D341Med (cell line): Measurements from ENCODE around the gene C1orf21.

Experiments
- DNase-seq: peaks from one replicate; pipeline ENCODE4 v3.0.0; 2012; ENCODE audit warnings: low spot score

The C1orf21 gene

DNA sequence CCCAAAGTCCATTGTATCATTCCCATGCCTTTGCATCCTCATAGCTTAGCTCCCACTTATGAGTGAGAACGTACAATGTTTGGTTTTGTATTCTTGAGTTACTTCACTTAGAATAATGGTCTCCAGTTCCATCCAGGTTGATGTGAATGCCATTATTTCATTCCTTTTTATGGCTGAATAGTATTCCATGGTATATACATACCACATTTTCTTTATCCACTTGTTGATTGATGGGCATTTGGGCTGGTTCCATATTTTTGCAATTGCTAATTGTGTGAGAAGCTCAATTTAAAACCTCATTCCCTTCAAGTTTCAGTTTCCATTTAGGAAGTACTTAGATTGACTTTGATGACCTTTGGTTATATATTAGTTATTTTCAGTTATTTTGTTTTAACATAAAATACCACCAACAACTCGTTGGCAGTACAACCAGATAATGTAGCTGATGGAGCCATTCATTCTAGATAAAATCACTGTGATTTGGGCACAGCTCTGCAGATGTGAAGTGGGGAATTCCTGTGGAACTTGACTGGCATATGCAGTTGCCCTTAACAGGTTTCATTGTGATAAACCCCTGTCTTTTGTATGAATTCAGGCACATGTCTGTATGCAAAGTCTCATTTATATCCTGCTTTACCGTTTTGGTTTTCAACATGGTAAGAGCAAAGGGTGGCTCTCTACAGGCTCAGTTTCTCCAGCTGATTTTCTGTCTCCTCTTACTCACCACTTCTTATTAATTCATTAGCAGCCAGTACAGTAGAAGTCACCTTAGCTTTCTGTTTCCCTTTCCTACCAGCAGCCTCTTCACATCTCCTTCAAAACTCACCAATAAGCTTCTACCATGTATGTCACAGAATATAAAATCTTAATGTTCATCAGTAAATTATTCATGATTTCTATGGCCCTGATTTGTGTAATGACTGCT, 170.9 kb downstream of the C1orf21 start:
- DNase-seq, result no peak

DNA sequence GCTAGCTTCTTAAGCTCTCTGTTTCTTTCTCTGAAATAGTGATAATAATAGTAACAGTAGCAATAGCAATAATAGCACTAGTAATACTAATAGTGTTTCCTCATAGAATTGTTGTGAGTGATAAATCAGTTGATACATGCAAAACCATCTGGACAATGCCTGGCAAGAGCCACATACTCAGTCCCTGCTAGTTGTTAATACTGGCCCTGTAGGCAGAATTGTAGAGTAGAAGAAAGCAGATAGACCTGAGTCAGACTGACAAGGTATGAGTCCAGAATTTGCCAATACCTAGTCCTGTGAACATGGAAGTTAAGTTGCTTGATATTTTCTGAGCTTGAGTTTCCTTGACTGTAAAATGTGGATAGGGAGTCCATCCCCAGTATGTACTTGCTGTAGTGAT, 171.9 kb downstream of the C1orf21 start:
- DNase-seq, result no peak

DNA sequence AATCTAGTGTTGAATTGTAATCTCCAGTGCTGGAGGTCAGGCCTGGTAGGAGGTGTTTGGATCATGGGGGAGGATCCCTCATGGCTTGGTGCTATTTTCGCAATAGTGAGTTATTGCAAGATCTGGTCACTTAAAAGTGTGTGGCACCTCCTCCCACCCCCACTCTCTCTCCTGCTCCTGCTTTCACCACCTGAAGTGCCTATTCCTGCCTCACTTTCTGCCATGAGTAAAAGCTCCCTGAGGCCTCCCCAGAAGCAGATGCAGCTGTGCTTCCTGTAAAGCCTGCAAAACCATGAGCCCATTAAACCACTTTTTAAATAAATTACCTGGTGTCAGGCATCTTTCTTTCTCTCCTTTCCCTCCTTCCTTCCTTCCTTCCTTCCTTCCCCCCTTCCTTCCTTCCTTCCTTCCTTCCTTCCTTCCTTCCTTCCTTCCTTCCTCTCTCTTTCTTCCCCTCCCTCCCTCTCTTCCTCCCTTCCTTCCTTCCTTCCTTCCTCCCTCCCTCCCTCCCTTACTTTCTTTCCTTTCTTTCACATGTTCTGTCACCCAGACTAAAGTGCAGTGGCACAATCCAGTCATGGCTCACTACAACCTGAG, 172.4 kb downstream of the C1orf21 start:
- no peak for DNase-seq

DNA sequence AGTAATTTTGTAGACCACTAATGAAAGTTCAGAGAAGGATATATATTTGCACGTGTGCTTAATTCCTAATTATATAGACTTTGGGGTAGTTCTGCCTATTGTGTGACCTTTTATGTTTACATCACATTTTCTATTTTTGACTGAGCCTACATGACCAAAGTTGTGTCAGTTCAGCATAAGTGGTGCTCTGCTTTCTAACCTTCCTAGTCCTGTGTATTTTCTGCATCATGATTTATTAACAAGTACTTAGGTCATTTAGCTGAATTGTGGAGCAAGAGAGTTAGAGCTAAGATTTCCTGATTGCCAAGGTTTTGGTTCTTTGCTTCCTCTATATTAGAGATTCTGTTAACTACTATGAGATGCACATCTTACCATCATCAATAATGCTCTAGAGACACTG, 176.0 kb downstream of the C1orf21 start:
- DNase-seq, result no peak

DNA sequence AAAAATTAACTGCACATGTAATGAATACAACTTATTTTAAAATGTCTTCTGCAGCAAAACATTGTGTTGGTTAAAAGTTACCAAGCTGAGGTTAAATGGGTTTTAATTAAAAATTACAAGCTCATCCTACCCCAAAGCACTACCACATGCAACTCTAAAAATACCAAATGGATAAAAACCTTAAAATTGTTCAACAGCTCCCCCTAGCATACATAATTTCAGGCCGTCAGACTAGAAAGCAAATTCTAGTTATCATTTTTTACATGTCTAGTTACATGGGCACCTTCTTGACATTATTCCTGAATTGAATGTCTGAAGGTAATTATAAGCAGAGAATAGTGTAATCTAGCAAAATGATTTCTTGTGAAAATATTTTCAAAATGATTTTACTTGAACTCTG, 176.5 kb downstream of the C1orf21 start:
- DNase-seq, result no peak

DNA sequence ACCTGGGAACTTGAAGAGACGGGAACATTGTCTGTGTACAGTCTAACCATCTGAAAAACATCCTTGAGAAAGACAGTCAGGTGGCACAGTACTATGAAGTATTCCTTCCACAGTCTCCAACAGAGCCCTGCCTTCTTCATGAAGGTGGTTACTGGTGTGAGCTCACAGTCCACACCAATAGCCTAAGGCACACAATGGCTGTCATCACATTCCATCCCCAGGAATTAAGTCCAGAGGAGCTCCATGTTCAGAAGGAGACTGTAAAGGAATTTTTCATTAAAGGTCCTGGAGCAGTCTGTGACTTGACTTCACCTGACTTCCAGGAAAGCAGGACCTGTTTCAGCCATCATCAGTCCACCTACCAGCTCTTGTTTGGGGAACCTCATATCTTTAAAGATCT, 180.2 kb downstream of the C1orf21 start:
- DNase-seq, result no peak

DNA sequence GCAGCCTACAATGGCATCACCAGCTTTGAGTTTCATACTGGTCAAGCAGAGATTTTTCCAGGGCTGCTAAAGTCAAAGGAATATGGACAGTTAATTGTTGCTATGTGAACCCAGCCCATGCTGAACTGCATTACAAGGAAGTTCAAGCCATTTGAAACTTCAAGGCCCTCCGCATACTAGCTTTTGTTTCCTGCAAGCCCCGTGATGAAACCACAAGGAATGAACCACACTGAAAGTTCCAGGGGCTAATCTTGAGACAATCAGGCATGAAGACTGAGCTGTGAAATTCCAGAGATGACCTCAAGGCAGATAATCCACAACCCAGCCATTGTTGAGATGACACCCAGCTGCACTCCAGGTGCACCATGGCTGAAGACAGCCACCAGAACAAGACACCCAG, 180.8 kb downstream of the C1orf21 start:
- DNase-seq, result no peak

DNA sequence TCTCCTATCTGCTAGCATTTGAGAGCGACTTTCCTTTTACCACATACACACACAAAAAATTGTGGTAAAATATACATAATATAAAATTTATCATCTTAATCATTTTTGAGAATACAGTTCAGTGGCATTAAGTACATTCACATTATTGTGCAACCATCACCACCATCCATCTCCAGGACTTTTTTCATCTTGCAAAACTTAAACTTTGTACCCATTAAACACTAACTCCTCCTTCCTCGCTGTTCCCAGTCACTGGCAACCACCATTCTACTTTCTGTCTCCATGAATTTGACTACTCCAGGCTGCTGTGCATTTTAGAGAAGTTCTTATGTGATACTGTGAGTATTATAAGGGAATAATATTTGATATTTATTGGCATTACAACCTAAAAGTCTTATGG, 181.3 kb downstream of the C1orf21 start:
- DNase-seq, result no peak

DNA sequence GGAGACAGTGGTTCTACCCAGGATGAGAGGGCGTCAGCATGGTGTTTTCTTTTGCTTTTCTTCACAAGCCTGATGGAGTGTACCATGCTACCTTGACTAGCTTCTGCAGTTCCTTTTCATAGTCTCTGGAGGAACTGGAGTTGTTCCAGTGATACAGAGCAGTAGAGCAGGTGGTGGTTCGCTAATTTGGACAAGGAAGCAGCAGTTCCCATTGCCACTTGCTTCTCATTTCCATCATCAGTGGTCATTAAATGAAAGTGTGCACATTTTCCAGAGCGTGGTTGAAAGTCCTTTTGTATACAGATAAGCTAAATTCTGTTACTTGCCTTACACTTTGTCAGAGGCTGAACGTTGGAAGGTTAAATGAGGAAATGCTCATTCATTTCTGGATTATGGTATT, 182.3 kb downstream of the C1orf21 start:
- no peak for DNase-seq

DNA sequence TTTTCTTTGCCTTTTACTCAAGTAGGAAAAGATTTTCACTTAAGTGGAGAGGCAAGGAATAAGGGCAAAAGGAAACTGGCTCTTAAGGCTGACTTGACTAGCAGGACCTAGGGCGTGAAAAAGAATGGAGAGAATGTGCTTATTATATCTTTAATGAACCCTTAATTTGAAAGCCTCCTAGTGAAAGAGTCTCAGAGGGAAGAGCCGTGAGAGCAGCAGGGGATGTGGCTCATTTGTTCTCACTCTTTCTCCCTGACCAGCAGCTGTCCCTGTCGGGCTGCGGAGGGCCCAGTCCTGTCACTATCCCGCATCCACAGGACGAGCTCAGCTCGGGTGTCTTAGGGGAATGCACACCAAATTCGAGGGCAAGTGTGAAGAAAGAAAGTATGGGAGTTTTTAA, 187.8 kb downstream of the C1orf21 start:
- no peak for DNase-seq

DNA sequence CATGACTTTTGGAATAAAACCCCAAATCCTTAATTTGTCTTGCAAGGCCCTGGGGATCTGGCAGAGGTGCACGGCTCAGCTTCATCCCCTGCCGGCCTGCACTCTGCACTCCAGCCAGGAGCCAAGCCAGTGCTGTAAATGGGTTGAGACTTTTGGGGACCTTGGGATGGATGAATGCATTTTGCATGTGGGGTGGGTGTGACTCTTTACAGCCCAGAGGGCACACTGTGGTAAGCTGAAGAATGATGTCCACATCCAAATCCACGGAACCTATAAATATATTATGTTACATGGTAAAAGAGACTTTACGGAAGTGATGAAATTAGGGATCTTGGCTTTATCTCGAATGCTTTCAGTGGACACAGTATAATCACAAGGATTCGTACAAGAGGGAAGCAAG, 190.0 kb downstream of the C1orf21 start:
- DNase-seq, result no peak

DNA sequence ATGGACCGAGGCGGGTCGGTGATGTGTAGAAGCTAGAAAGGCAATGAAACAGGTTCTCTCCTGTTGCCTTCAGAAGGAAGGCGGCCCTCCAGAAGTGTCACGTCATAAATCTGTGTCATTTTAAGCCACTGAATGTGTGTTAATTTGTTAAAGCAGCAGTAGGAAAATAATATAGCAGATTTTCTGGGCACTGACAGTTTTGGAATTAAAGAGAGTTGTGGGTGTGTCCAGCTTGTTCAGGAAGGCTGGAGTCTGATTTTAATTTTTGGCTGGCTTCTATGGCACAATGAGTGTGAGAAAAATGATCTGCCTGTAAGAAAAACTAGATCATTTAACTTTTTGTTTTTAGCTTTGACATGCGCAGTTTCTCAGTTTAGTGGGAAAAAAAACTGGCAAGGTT, 190.5 kb downstream of the C1orf21 start:
- no peak for DNase-seq

DNA sequence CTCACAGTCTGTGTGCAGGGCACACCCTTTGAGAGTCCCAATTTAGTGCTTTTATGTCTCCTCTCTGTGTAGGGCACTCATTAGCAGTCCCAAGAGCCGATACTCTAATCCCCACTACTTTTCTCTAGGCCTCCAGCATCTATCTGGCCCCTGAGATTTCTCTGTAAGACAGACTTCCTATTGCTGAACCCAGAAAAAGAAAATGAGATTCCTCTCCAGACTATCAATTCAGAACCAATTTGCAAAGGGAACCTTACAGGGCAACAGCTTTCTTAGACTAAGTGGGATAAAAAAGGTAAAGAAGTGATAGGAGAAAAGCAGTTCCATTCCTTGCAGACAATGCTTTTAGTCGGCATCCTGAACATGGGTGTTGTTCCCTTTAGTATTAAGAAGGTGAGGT, 195.6 kb downstream of the C1orf21 start:
- DNase-seq, result no peak

DNA sequence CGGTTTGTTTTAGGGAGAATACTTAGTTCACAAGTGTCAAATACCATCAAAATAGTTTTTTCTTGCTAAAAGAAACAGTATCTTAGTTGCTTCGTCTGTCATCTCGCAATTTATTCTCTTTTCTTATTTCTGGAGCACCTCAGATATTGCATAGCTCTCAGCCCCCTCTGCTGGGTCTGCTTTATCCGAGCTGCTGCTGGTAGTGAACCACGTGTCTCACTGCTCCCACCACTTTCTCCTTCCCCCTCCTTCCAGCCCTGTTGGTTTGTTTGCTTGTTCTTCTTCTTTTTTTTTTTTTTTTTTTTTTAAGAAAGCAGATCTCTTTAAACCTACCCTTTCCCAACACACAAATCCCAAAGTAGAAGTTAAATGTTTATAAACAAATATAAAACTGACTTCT, 197.0 kb downstream of the C1orf21 start:
- DNase-seq, result no peak

DNA sequence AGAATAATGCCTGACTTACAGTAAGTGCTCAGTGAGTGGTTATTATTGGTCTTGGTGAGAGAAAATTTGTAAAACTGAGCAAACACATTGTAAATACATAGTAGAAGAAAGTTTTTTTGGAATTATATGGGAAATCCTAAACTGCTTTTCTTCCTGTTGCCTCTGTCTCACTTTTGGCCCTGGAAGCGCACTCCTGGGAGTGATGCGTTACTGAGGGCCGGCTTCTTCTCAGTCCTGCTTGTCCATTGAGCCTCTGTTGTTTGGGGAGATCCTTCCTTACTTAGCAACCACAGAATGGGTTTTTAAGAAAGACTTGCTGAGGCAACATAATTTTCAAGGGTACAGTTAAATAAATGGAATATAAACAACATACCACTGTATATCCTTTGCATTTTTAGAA, 201.9 kb downstream of the C1orf21 start:
- DNase-seq, result no peak

DNA sequence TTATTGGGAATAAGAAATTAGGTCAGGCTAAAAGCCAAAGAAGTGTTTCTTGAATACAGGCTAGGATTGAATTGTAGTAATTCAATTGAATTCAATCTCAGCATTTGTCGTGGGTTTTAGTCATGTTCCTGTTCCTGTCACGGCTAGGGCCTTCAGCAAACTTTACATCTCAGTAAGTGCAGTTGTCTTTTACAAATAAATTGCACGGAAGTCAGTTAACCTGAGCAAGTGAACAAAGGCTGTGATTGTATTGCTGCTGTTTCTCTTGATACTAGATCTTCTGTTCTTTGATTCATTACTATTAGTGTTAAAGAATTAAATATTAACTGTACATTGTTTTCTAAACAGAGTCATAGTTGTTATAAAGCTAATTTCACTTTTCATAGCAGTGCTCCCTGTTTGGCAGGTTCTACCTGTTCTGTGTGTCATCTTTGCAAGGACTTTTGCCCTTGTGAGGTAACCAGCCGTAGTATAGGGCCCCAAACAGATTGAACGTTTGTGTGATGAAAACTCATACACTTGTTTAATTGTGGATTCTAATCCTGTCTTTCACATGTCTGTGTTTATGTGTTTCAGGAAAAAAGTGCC, 203.4 kb downstream of the C1orf21 start:
- no peak for DNase-seq

DNA sequence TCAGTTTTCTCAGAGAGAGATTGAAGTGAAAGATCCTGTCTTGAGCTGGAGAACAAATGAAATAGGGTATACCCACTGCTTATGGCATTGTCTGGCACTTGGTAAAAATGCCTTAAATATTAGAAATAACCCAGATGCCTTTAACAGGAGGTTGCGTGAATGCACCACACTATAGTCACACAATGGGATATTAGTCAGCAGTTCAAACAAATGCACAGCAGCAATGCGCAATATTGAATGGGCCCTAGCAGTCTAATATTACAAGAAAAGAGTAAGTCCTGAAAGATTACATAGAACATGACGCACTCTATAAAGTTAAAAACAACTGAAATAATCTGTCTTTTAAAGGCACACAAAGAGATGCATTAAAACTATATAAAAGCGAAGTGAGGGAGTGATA, 206.8 kb downstream of the C1orf21 start:
- DNase-seq, result no peak

DNA sequence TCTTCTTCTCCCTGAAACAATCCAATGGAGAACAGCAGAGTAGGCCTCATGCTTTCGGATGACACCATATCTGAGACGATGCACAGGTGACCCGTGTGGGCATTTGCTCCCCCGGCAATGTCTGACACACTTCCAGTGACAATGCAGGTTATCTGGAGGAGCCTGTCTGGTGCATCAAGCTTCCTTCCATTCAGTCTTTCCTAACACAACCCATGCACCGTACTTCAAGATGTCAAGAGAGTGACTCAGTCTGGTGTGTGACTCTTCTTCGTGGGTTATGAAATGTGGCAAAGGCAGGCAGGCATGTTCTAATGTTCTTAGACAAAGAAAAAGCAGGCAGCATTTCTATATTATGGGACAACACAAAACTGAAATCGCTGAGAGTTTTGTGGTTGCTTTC, 208.8 kb downstream of the C1orf21 start:
- no peak for DNase-seq

DNA sequence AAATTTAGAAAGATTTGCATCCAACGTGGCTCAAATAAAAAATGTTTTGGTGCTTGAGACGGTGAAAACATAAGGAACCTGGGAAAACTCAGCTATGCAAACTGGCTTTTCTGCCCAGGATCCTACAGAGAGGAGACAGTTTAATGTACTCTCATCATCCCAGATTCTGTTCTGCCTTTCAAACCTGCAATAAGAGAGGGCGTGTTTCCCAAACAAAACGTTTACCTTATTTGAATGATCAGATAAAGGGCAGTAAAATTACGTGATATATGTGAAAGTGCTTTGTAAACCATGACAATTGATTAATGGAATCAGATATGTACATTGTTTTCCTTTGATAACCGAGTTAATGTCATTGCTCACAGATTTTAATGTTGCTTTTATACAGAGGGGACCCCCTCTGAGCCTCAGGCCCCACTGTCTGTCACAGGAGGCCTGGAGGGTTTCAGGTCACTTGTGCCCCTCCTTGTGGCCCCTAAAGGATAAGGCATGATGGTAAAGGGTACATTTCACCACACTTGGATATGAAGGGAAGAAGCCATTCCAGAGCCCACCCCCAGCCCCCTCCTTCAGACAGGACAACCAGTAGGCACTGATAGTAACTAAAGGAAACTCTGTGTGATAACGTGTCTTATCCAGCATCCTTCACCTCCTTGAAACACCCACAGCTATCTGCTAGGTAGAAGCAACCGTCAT, 210.3 kb downstream of the C1orf21 start:
- no peak for DNase-seq

DNA sequence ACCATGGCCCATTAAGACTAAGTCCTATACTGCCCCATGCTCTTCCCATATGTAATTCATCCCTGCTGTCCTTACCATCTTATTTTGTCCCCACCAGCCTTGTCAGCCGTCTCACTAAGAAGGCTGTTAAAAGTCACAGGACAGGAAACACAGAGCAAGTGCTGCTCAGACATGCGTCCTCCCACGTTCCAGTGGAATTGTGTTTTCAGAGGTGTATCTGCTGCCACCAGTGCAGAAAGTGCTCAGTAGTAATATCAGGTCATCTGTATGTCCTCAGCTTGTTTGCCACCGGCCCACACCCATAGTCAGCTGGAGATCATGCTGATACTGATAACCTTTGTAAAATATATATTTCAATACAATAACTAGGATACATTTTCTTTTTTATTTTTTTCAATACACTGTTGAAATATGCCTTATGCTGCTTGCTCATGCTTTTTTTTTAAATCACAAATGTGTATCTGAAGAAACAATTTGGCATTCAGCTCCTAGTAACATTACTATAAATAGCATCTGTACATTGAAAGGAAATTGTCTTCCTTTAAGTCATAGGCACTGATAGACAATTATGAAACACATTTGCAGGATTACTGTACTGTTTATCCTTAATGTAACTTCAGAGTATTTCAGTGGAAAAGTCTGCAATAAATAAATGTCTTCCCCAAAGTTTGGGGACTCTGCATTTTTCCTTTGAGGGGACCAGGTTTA, 211.0 kb downstream of the C1orf21 start:
- no peak for DNase-seq

DNA sequence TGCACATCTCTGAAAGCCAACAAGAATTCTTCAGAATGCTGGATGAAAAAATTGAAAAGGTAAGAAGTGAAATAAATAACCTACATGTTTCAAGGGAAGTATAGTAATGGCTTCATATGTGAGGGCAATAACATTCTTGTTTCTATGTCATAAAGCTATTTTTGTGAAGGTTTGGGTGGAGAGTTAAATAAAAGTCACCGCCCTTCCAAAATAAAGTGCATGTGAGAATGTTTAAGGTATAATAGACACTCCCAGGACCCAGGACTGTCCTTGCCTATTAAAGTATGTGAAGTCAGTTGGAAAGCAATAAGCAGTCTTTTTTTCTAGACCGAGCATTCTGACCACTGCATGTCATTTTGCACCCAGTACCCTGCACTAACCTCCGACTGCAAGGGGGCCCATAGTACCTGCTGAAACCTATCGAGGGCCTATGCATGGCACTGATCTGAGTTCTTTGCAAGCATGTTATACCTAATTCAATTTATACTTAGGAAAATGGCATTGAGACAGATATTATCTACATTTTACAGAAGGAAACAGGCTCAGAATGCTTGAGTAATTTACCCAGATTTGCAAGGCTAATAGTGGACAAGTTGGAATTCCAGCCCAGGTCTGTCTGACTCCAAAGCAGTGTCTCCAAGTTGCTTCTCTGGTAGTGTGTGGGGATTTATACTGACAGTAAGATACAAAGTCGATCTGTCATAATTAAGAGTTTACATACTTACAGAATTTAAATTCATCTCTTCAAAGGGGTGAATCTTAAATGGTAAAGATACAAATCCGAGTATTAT, 211.8 kb downstream of the C1orf21 start:
- DNase-seq, result no peak
